ENCODE measurements around the gene MUC5B.

Gene MUC5B

GRCh38 chr11:1289211-1289935, 66.5 kb downstream of the MUC5B start:
- no peak for DNase-seq

- no peak for DNase-seq
Observed at GRCh38 chr11:1290052-1291040, 67.5 kb downstream of the MUC5B start.

GRCh38 chr11:1291295-1292017, 68.6 kb downstream of the MUC5B start:
- no peak for DNase-seq

GRCh38 chr11:1292018-1292643, 69.3 kb downstream of the MUC5B start:
- DNase-seq: no peak

- no peak for DNase-seq
Observed at GRCh38 chr11:1292644-1293618, 70.1 kb downstream of the MUC5B start.

GRCh38 chr11:1293619-1294015, 70.8 kb downstream of the MUC5B start:
- no peak for DNase-seq

- no peak for DNase-seq
Observed at GRCh38 chr11:1295086-1295485, 72.2 kb downstream of the MUC5B start.

- no peak for DNase-seq
Observed at GRCh38 chr11:1295591-1295990, 72.7 kb downstream of the MUC5B start.

- DNase-seq: no peak
Observed at GRCh38 chr11:1296287-1296686, 73.4 kb downstream of the MUC5B start.

GRCh38 chr11:1297011-1297575, 74.2 kb downstream of the MUC5B start:
- no peak for DNase-seq

- DNase-seq: no peak
Observed at GRCh38 chr11:1297576-1298473, 75.0 kb downstream of the MUC5B start.

- no peak for DNase-seq
Observed at GRCh38 chr11:1298695-1299492, 76.0 kb downstream of the MUC5B start.

- no peak for DNase-seq
Observed at GRCh38 chr11:1299621-1300020, 76.8 kb downstream of the MUC5B start.

- no peak for DNase-seq
Observed at GRCh38 chr11:1300121-1300520, 77.3 kb downstream of the MUC5B start.

- no peak for DNase-seq
Observed at GRCh38 chr11:1300569-1301187, 77.8 kb downstream of the MUC5B start.

- DNase-seq: no peak
Observed at GRCh38 chr11:1301220-1302000, 78.5 kb downstream of the MUC5B start.

GRCh38 chr11:1302041-1302460, 79.2 kb downstream of the MUC5B start:
- no peak for DNase-seq

All from GOT3 (cell line).